IPS-NIHi7 (cell line): Measurements from ENCODE around the gene EXOC4.
"Not testable (repeated sequence)": the region's sequence is repeated elsewhere in the genome, so short reads cannot be mapped to it uniquely, and the experiment has no call there.

Experiments
- DNase-seq: peaks from one replicate; pipeline ENCODE4 v3.0.0; 2012; ENCODE audit warnings: mixed read lengths; ENCODE audit errors: extremely low spot score

The EXOC4 gene

GRCh38 chr7:133863362-133864061 is 610.6 kb downstream of the EXOC4 start:
- no peak for DNase-seq

GRCh38 chr7:133869556-133869955 is 616.7 kb downstream of the EXOC4 start:
- no peak for DNase-seq

- DNase-seq = no peak
These were observed 618.9 kb downstream of the EXOC4 start for GRCh38 chr7:133871757-133872156.

DNA sequence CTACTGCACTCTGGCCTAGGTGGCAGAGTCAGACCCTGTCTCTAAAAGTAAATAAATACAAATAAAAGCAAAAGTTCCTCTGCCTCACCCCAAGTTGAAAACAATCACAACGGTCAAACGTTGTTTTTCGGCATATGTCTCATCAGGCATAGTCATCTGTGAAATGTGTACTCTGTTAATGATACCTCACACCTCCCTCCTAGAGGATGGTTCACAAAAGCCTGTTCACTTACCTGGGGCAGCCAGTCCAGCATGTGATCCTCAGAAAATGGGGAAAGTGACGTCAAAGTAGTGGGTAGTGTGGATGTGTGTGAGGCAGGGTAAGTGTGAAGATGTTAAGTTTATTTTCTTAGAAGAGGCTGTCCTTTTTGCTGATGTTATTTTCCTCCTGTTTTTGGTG is 620.3 kb downstream of the EXOC4 start:
- no peak for DNase-seq

DNA sequence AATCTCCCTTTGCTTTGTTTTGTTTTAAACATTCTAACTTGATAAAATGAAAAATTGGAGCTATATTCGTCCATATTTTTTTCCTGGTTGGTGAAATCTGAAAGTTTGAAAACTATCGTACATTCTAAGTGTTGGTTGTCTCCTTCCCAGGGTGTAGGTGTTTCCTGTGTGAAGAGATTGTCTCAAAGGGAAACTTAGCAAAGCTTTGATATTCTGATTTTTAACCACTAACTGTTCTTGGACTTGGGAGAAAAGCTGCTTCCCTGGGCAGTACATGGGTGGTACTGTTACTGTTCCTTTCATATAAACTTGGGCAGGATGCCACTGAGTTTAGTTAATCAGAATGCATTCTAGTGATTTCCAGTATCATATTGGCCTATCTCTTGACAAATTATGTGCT is 620.8 kb downstream of the EXOC4 start:
- no peak for DNase-seq

DNA sequence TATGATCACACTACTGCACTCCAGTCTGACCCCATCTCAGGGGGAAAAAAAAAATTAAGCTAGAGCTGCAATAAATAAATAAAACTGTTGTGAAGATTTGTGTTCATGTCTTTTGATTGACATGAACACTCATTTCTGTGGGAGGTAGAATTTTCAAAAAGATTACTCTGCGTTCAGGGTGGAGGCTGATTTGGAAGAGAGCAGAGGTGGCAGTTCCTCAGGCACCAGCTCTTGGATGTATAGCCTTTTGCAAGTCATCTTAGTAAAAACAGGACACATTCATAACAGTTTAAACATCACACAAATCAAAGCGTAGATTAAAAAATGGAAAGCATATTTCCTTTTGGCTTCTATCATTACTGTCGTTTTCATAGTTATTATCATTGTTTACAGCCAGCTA is 630.7 kb downstream of the EXOC4 start:
- no peak for DNase-seq

DNA sequence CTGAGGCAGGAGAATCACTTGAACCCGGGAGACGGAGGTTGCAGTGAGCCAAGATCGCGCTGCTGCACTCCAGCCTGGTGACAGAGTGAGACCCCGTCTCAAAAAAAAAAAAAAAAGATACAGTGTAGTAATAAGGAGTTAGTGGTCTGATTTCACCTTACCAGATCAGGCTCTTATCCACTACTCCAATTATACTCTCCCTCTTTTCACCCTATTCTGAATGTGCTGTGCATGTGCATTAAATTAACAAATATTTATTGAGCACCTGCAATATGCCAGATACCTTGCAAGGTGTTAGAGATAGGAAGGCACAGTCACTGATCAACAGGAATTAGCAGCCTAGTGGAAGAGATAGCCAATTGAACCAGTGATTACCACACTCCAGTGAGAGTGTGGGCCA is 632.3 kb downstream of the EXOC4 start:
- DNase-seq = no peak

DNA sequence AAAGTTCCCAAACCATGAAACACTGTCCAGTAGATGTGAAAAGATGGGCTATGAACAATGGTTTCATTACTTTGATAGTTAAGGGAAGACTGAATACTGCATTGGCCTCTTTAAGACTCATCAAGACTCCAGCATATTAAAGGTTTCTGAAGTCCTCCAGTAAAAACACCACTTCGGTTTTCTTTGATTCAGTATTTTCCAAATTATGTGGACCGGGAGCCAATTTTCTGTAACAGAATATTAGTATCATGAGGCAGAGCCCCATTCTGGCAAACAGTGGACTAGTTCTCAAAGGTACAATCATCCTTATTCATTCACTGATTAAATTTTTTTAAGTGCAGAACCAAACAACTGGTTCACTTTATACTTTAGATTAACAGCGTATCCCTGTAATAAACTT is 633.2 kb downstream of the EXOC4 start:
- no peak for DNase-seq

DNA sequence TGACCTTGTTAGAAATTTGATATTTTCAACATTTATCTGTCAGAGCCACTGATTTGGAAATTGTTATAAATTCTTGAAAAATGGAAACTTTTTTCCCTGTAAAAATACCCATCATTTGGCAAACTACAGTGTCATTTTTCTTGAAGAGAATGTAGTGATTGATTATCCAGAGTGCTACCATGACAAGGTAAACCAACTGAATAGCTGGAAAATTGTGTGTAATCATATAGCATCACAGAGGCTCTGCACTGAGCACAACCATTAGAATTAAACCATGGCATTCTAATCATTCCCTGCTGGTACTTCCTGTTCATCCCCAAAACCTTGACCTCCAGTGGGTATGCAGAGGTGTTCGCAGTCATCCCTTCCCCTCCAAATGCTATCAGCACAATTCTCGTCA is 633.9 kb downstream of the EXOC4 start:
- DNase-seq = no peak

GRCh38 chr7:133887459-133887858 is 634.6 kb downstream of the EXOC4 start:
- DNase-seq = no peak

- DNase-seq = no peak
These were observed 635.4 kb downstream of the EXOC4 start for GRCh38 chr7:133888061-133888930.

DNA sequence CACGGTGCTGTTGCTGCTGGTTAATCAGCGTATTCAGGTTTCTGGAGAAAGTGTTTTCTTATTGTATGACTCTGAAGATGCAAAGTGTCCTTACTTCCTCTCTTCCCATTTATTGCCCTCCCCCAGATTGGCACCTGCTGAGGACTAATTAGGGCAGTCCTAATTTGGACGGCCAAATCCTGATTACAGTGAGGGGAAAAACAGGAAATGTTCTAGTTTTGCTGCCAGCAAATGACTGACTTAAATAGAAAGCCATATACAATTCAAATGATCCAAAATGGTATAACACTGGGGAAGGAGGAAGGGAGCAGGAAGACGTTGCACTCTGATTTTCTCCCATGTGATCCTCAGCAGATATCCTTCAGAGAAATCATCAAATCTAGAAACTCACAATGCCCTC is 651.9 kb downstream of the EXOC4 start:
- DNase-seq = no peak

- DNase-seq = not testable (repeated sequence)
These were observed 653.7 kb downstream of the EXOC4 start for GRCh38 chr7:133906553-133906952.

DNA sequence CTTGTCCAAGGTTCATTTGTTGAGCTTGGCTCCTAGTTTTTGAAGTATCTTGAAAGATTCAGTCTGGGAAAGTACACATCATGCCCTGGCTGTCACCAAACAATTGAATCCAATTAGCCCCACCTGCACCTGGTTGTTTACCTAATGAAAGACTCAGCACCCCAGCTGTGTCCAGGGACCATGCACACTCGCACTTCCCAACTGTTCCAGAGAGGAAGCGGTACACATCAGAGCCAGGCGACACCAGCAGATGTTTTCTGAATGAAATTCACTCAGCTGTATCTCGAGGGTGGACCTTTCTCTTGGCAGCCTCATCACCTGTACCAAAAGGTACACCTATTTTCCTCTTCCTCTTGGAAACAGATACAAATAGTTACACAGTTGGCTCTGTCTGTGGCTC is 657.9 kb downstream of the EXOC4 start:
- no peak for DNase-seq

DNA sequence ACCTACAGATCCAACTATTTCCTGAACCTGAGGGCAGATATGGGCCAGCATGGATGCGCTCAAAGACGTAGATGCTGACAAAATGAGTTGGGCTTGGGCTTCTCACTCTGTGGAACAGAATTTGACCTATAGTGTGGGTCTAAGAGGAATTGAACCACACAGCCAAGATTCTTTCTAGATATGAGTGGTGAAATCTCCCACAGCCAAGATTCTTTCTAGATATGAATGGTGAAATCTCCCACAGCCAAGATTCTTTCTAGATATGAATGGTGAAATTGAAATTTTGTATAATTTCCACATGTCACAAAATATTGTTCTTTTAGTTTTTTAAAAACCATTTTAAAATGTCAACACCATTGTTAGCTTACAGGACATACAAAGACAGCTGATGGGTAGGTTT is 658.8 kb downstream of the EXOC4 start:
- no peak for DNase-seq

DNA sequence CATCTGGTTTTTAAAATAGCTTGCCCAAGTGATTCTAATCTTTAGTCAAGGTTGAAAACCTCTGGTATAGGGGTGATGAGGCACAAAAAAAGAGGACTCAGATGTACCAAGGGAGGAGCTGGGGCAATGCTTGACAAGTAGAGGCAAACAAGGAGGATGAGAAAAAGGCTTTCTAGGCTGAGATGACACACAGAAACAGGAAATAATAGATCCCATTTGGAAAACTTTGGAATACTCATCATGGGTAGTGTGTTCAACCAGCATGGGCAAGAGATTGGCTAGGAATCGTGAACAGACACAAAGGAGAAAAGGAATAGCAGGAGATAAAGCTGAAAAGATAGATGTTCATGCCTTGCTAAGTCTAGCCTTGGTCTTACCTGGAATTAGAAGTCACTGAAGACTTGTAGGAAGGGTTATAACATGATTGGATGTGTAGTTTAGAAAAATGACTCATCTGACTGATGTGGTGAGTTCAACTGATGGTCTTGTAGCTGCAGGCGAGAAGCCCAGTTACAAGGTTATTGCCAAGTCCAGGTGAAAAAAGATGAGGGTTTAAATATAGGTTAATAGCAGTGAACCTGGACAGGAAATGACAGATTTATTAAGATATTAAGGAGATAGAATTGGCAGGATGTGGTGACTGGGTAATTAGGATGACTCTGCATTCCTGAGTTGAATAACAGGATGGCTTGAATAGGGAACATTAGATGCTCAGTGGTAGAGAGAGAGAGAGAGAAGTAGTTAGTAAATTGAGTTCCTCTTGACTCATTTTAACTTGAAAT is 660.2 kb downstream of the EXOC4 start:
- DNase-seq = no peak

- no peak for DNase-seq
These were observed 663.7 kb downstream of the EXOC4 start for GRCh38 chr7:133916621-133917020.

- no peak for DNase-seq
These were observed 666.9 kb downstream of the EXOC4 start for GRCh38 chr7:133919810-133920209.

DNA sequence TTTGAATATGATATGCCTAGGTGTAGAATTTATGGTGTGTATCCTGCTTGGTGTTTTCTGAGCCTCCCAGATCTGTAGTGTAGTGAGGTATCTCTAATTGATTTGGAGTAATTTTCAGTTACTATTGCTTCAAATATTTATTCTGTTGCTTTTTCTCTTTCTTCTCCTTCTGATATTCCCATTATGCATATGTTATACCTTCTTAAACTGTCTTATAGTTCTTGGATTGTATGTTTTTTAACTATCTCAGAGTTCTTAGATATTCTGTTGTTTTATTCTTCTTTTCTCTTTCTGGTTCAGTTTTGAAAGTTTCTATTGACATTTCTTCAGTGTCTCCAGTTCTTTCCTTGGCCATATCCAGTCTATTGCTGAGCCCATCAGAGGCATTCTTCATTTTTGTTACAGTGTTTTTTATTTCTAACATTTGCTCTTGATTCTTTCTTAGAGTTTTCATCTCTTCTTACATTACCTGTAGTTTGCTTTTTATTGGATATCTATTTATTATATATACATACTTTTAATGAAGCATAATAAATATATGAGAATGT is 668.8 kb downstream of the EXOC4 start:
- no peak for DNase-seq

DNA sequence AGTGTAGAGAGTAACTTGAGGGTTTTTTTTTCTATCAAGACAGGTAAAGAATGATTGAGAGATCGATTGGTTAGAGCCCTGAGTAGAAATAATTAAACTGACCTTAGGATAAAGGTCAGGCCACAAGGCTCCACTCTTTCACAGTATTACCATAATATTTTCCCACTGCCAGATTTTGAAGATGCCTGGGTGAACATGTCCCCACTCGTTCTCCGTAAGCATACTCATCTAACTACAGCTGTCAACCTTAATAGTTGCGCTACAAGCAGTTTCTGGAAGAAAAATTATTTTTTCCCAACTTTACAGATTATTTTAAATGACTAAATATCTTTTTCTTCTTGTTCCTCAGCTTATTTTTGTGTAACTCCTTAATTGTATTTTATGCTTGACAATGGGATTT is 671.1 kb downstream of the EXOC4 start:
- no peak for DNase-seq

DNA sequence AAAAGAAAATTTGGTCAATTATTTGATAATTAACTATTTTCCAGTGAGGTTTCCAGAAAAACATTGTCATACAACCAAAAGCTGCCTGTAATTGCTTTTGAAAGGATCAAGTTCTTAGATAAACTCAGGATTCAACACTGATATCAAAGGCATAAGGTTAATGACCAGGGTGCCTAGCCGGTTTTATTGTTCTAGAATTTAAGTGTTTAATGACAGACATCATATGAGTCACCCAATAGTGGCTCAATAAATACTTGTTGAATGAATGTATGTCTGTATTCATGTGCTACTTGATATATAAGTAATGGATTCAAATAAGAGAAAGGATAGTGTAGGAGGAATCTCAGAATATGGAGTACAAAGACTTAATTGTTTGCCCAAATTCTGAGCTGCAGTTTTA is 678.2 kb downstream of the EXOC4 start:
- no peak for DNase-seq

- DNase-seq = no peak
These were observed 679.7 kb downstream of the EXOC4 start for GRCh38 chr7:133932591-133932990.
